Ishikawa (cell line): ENCODE results near the gene PABPN1L.

ENCODE experiments used
- EP300 ChIP-seq: IDR thresholded peaks from 2 replicates; pipeline ENCODE4 v1.6.1; 2012; ENCODE audit warnings: borderline replicate concordance
- RAD21 ChIP-seq: IDR thresholded peaks from 2 replicates; pipeline ENCODE4 v1.6.1; 2012; ENCODE audit warnings: low read depth
- ZBTB7A ChIP-seq: IDR thresholded peaks from 2 replicates; pipeline ENCODE4 v1.6.1; 2012; ENCODE audit warnings: low read depth

DNA sequence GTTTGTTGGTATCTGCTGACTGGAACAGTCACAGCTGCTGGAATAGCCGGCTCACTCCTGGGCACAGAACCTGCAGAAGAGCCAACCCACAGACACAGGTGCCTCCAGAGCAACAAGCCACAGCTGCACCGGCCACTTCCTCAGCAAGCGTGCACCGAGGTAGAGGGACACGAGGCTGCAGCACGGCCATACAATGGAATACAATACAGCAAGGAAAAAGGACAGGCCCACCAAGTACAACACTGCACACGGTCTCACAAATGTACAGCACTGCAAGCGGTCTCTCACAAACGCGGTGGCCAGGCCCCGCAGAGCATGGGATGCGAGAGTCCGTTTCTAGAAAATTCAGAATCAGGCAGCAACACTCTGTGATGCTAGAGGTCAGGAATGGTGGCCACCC, 47.4 kb upstream of the PABPN1L start:
- TF ChIP-seq ZBTB7A: no peak
- TF ChIP-seq EP300: no peak
- TF ChIP-seq RAD21: no peak
